IPS-15b (cell line): ENCODE measurements around the gene CHMP1B.
"Not testable (repeated sequence)": the region's sequence is repeated elsewhere in the genome, so short reads cannot be mapped to it uniquely, and the experiment has no call there.

Source experiments
- H3K27me3 ChIP-seq: one replicate; pipeline ENCODE4 v1.6.1; 2013; ENCODE audit warnings: low read length; ENCODE audit not compliant: control insufficient read depth, insufficient read depth
- H3K36me3 ChIP-seq: one replicate; pipeline ENCODE4 v1.6.1; 2013; ENCODE audit warnings: low read length; ENCODE audit not compliant: control insufficient read depth, insufficient read depth
- H3K4me1 ChIP-seq: one replicate; pipeline ENCODE4 v1.6.1; 2013; ENCODE audit warnings: mild to moderate bottlenecking, low read length; ENCODE audit not compliant: control insufficient read depth, insufficient read depth
- H3K4me3 ChIP-seq: one replicate; pipeline ENCODE4 v1.5.1; 2013; ENCODE audit warnings: low read depth, low read length
- H3K9ac ChIP-seq: one replicate; pipeline ENCODE4 v1.6.1; 2013; ENCODE audit warnings: low read depth, mild to moderate bottlenecking, low read length
- H3K9me3 ChIP-seq: one replicate; pipeline ENCODE4 v1.6.1; 2013; ENCODE audit warnings: mild to moderate bottlenecking, low read length; ENCODE audit not compliant: control insufficient read depth, insufficient read depth

CHMP1B gene

GRCh38 chr18:11842562-11842961, 8.7 kb upstream of the CHMP1B start:
- H3K4me3 ChIP-seq, result no peak overlapping the region
- H3K4me1 ChIP-seq, result no peaks in the 10 kb centered on the region
- no peak overlapping the region for H3K9ac ChIP-seq
- H3K9me3 ChIP-seq, result no peaks in the 10 kb centered on the region
- H3K27me3 ChIP-seq, result no peaks in the 10 kb centered on the region
- no peaks in the 10 kb centered on the region for H3K36me3 ChIP-seq

DNA sequence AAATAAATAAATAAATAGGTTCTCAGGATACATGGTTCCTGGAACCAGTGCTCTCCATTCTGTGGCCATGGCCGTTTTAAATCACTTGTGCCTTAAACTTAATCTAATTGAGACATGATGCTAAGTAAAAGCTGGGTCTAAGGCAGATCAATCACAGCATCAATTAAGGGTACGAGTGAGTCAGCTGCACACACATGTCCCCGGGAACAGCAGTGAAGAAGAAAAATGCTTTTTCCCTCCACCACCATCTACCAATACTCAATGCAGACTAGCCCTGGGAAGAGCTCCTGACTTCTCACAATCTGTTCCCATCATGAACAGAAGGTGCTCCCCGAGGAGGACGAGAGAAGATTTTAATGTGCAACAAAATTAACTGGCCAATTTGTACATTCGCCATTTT, 6.8 kb upstream of the CHMP1B start:
- H3K27me3 ChIP-seq, result no peaks in the 10 kb centered on the region
- H3K4me1 ChIP-seq, result no peaks in the 10 kb centered on the region
- H3K9me3 ChIP-seq, result no peaks in the 10 kb centered on the region
- no peak overlapping the region for H3K9ac ChIP-seq
- no peak overlapping the region for H3K4me3 ChIP-seq
- no peaks in the 10 kb centered on the region for H3K36me3 ChIP-seq

DNA sequence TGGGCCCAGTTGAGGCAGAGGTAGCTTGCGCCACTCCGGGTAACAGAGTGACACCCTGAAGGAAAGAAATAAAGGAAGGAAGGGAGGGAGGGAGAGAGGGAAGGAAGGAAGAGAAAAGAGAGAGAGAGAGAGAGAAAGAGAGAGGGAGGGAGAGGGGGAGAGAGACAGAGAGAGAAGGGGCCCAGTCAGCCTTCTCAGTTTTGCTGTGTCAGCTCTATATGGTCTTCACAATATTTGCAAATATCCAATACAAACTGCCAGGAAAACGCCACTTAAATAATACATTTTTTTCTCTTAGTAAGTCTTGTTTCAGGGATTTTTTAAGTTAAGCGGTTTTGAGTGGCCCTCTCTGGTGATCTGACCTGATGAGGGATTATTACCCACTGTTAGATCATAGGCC, 5.6 kb upstream of the CHMP1B start:
- H3K27me3 ChIP-seq, result no peaks in the 10 kb centered on the region
- no peaks in the 10 kb centered on the region for H3K9me3 ChIP-seq
- no peak overlapping the region for H3K9ac ChIP-seq
- no peaks in the 10 kb centered on the region for H3K4me1 ChIP-seq
- no peaks in the 10 kb centered on the region for H3K36me3 ChIP-seq
- H3K4me3 ChIP-seq, result no peak overlapping the region

GRCh38 chr18:11847811-11848210, 3.4 kb upstream of the CHMP1B start:
- H3K4me3 ChIP-seq, result no peak overlapping the region
- H3K9ac ChIP-seq, result no peak overlapping the region

DNA sequence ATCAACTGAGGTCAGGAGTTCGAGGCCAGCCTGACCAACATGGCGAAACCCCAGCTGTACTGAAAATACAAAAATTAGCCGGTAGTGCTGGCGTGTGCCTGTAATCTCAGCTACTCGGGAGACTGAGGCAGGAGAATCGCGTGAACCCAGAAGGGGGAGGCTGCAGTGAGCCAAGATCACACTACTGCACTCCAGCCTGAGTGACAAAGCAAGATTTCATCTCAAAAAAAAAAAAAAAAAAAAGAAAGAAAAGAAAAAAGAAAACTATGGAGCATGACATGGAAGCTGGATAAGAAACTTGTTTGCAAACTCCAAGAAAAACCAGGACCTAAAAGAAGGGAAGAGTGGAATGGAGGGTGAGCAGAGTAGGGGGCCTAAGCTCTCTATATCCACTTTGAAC, 1.9 kb upstream of the CHMP1B start:
- Histone ChIP-seq H3K4me3 (no peak overlapping the region), H3K36me3 (no peaks in the 10 kb centered on the region), H3K9ac (no peak overlapping the region), H3K9me3 (no peaks in the 10 kb centered on the region), H3K27me3 (no peaks in the 10 kb centered on the region), H3K4me1 (peaks cover 6% of the 10 kb centered on the region)

More at GRCh38 chr18:11847811-11848210, 3.4 kb upstream of the CHMP1B start:
- Histone ChIP-seq H3K27me3 (no peaks in the 10 kb centered on the region), H3K36me3 (no peaks in the 10 kb centered on the region), H3K4me1 (peaks cover 1% of the 10 kb centered on the region), H3K9me3 (no peaks in the 10 kb centered on the region)

GRCh38 chr18:11849841-11850634, 1.2 kb upstream of the CHMP1B start:
- Histone ChIP-seq H3K9ac (no peak overlapping the region), H3K4me3 (peak overlapping the region; percentile 94), H3K9me3 (no peaks in the 10 kb centered on the region), H3K27me3 (no peaks in the 10 kb centered on the region), H3K36me3 (no peaks in the 10 kb centered on the region), H3K4me1 (peaks cover 6% of the 10 kb centered on the region)

DNA sequence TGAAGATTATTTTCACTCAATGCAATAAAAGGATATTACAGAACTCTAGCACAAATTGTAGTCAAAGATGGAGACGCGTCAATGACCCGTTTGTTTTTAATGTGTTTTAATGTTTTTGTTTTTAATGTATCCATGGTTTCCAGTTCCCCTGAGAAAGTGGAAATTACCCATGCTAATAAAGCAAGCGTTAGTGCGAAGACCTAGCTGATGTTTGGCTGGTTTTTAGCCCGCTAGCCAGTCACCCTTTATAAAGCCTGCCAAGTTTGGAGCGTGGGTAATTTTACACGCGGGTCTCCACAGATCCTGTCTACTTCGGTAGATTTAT, 430 bp upstream of the CHMP1B start:
- Histone ChIP-seq H3K9me3 (no peaks in the 10 kb centered on the region), H3K4me3 (peak overlapping the region; percentile 94), H3K27me3 (no peaks in the 10 kb centered on the region), H3K9ac (peak overlapping the region; percentile 71), H3K36me3 (no peaks in the 10 kb centered on the region), H3K4me1 (peaks cover 6% of the 10 kb centered on the region)

GRCh38 chr18:11851806-11852337, 659 bp downstream of the CHMP1B start:
- H3K27me3 ChIP-seq, result no peaks in the 10 kb centered on the region
- no peaks in the 10 kb centered on the region for H3K36me3 ChIP-seq
- no peaks in the 10 kb centered on the region for H3K9me3 ChIP-seq
- peak overlapping the region; percentile 94 for H3K4me3 ChIP-seq
- peaks cover 6% of the 10 kb centered on the region for H3K4me1 ChIP-seq
- peak overlapping the region; percentile 75 for H3K9ac ChIP-seq

- H3K4me1 ChIP-seq, result peaks cover 15% of the 10 kb centered on the region
- H3K36me3 ChIP-seq, H3K9ac ChIP-seq, H3K9me3 ChIP-seq, H3K27me3 ChIP-seq, H3K4me3 ChIP-seq: not testable (repeated sequence)
These were observed 3.3 kb downstream of the CHMP1B start for GRCh38 chr18:11854554-11854953.

- Histone ChIP-seq H3K9ac (no peak overlapping the region), H3K4me1 (peaks cover 15% of the 10 kb centered on the region), H3K9me3 (no peaks in the 10 kb centered on the region), H3K27me3 (no peaks in the 10 kb centered on the region), H3K36me3 (no peaks in the 10 kb centered on the region), H3K4me3 (no peak overlapping the region)
These were observed 6.1 kb downstream of the CHMP1B start for GRCh38 chr18:11857177-11857887.

DNA sequence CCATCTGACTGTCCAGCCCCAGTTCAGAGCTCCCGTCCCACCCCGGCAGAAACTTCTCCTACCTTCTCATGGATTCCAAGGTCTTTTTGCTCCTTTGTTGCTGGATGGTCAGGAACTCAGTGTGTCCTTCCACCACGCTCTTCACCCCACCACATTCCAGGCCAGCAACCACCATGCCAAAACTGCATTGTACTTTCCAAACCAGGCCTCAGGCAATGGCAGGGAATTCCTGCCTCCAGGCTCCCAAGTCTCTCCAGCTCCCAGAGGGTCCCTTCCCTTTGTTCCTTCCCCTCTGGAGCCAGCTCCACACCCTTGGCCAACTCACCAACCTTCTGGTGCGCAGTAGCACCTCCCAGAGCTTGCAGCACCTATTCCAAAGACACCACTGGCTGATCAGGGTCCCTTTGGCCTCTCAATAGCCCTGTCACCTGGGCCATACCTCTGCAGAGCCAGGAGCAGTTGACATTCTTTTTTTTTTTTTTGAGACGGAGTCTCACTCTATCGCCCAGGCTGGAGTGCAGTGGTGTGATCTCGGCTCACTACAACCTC, 8.1 kb downstream of the CHMP1B start:
- H3K4me1 ChIP-seq, result peaks cover 9% of the 10 kb centered on the region
- H3K9ac ChIP-seq, result no peak overlapping the region

More for the DNA sequence above, 8.1 kb downstream of the CHMP1B start:
- Histone ChIP-seq H3K36me3 (no peaks in the 10 kb centered on the region), H3K27me3 (no peaks in the 10 kb centered on the region), H3K4me3 (no peak overlapping the region), H3K9me3 (no peaks in the 10 kb centered on the region)
